Measurements from ENCODE around the gene CTDSPL. TPM values are rescaled to one million over a fixed set of nuclear protein-coding genes. Genes with fewer than 3 reads are reported as not detected.

CTDSPL gene
- total and polyA plus RNA-seq, 2 of the 13 experiments (the other 11 are each of a cell fraction or from before 2014, with no cell fraction given): 26.1 to 142 TPM

DNA sequence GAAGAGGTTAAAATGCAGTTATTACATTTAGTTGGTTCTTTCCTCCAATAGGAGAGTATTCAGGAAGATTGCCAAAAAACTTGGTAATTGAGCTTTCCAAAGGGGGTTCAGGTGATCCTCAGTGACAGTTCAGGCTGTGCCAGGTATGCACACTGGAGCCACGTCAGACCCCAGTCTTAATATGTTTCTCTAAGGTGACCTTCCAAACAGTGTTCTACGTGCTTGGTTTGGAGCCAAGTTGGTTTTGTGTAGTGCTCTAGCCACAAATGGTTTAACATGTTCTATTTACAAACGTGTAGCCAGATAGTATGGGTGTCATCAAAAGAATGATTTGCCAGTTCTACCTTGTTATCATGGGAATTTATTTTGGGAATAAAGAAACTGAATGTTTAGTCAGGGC lies 21.0 kb downstream of the CTDSPL start:
- H3K9me3 ChIP-seq (ENCODE audit: low read length): no peaks in the 10 kb centered on the region
- TF ChIP-seq, protein P1, sequence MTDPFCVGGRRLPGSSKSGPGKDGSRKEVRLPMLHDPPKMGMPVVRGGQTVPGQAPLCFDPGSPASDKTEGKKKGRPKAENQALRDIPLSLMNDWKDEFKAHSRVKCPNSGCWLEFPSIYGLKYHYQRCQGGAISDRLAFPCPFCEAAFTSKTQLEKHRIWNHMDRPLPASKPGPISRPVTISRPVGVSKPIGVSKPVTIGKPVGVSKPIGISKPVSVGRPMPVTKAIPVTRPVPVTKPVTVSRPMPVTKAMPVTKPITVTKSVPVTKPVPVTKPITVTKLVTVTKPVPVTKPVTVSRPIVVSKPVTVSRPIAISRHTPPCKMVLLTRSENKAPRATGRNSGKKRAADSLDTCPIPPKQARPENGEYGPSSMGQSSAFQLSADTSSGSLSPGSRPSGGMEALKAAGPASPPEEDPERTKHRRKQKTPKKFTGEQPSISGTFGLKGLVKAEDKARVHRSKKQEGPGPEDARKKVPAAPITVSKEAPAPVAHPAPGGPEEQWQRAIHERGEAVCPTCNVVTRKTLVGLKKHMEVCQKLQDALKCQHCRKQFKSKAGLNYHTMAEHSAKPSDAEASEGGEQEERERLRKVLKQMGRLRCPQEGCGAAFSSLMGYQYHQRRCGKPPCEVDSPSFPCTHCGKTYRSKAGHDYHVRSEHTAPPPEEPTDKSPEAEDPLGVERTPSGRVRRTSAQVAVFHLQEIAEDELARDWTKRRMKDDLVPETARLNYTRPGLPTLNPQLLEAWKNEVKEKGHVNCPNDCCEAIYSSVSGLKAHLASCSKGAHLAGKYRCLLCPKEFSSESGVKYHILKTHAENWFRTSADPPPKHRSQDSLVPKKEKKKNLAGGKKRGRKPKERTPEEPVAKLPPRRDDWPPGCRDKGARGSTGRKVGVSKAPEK (CRISPR knock-in tag; IDR thresholded peaks at IDR 0.05; ENCODE audit: borderline replicate concordance): no peak
- no peak for TF ChIP-seq ZNF441 (CRISPR knock-in tag; IDR thresholded peaks at IDR 0.05; ENCODE audit: borderline replicate concordance)
- TF ChIP-seq PLRG1 (conservative IDR thresholded peaks at IDR 0.05): no peak
- TF ChIP-seq ZNF558 (CRISPR knock-in tag; IDR thresholded peaks at IDR 0.05; ENCODE audit: borderline replicate concordance): no peak
- no peak for TF ChIP-seq SP1 (IDR thresholded peaks at IDR 0.05)
- TF ChIP-seq SP1 (CRISPR knock-in tag; IDR thresholded peaks at IDR 0.05): no peak
- TF ChIP-seq RARA (CRISPR knock-in tag; IDR thresholded peaks at IDR 0.05): no peak
- TF ChIP-seq, protein P2, sequence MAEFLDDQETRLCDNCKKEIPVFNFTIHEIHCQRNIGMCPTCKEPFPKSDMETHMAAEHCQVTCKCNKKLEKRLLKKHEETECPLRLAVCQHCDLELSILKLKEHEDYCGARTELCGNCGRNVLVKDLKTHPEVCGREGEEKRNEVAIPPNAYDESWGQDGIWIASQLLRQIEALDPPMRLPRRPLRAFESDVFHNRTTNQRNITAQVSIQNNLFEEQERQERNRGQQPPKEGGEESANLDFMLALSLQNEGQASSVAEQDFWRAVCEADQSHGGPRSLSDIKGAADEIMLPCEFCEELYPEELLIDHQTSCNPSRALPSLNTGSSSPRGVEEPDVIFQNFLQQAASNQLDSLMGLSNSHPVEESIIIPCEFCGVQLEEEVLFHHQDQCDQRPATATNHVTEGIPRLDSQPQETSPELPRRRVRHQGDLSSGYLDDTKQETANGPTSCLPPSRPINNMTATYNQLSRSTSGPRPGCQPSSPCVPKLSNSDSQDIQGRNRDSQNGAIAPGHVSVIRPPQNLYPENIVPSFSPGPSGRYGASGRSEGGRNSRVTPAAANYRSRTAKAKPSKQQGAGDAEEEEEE (CRISPR knock-in tag; IDR thresholded peaks at IDR 0.05; ENCODE audit: borderline replicate concordance): no peak
- ChIA-PET CTCF (ENCODE audit: low intra/inter-chr PET ratio, low total read pairs) (no interaction called here), POLR2A (no interaction called here)
- BruUV-seq (replicated peaks): no TSS peak
- H3K79me2 ChIP-seq (ENCODE audit: insufficient read depth, low read length): peaks cover 94% of the 10 kb centered on the region
- peaks cover 0 to 14% of the 10 kb centered on the region in 2 experiments; a peak in 1 of 5 replicates for H3K36me3 ChIP-seq (replicated peaks in 1 of 2; ENCODE audit: control insufficient read depth in 1 of 2, insufficient read depth in 2 of 2, low read length in 2 of 2)
- FAIRE-seq (no peak), ATAC-seq (no peak), DNase-seq (ENCODE audit: low spot score) (no peak)
- H3K27ac ChIP-seq (ENCODE audit: extremely low read length, insufficient read depth, low read length): no peak overlapping the region
- intact Hi-C loops (cut with micrococcal nuclease; ENCODE audit: unreplicated experiment): no loop called here
- in situ Hi-C loops (cut with HindIII; ENCODE audit: extremely low pct_ligation_motif_present, low pct_unique_long_range_greater_than_20kb): no loop called here
- no peak overlapping the region for H3K4me3 ChIP-seq (replicated peaks in 1 of 3; ENCODE audit: insufficient read depth in 1 of 3, low read depth in 2 of 3, low read length in 3 of 3)
- H3K27me3 ChIP-seq (ENCODE audit: control insufficient read depth in 1 of 2, insufficient read depth in 2 of 2, low read length in 2 of 2): no peaks in the 10 kb centered on the region
- no peak overlapping the region for H3K4me2 ChIP-seq (ENCODE audit: low read depth, low read length)
- H3K9ac ChIP-seq (ENCODE audit: insufficient read depth, low read depth, low read length): no peak overlapping the region
- peaks cover 62% of the 10 kb centered on the region for H4K20me1 ChIP-seq (ENCODE audit: insufficient read depth, low read length)
- WGBS (ENCODE audit: low lambda C conversion rate): 96% methylated on average over 3 of the region's 3 CpGs
- peaks cover 52% of the 10 kb centered on the region for H3K4me1 ChIP-seq (ENCODE audit: insufficient read depth, low read length)
- H2AFZ ChIP-seq (ENCODE audit: low read length): no peak overlapping the region

Data from HepG2 (cell line).